Prostate gland (tissue), 2 donors: Measurements from ENCODE around the gene FNBP1. TPM values are rescaled to one million over a fixed set of nuclear protein-coding genes. Genes with fewer than 3 reads are reported as not detected.
"Not testable (repeated sequence)": the region's sequence is repeated elsewhere in the genome, so short reads cannot be mapped to it uniquely, and the experiment has no call there.

Source experiments
- DNase-seq: peaks from one replicate; pipeline ENCODE4 v3.0.0-alpha.2; 2019; ENCODE audit warnings: low spot score
- H3K27ac ChIP-seq, 2 donors: fragments of 200-600 bp; sonication (generic); 2 replicates each; pipeline ENCODE4 v1.5.1; 2017 to 2019
- H3K27me3 ChIP-seq: fragments of 200-600 bp; sonication (generic); replicated peaks from 2 replicates; pipeline ENCODE4 v1.5.1; 2019; ENCODE audit not compliant: insufficient read depth
- H3K36me3 ChIP-seq, 2 donors: fragments of 200-600 bp; sonication (generic); 1 replicate in 1 of 2; 2 replicates in 1 of 2; pipeline versions ENCODE4 v1.5.1 to v1.8.1; 2017 to 2019
- H3K4me1 ChIP-seq: fragments of 200-600 bp; sonication (generic); replicated peaks from 2 replicates; pipeline ENCODE4 v1.5.1; 2019
- H3K4me3 ChIP-seq, 2 donors: fragments of 200-600 bp; sonication (generic); 2 replicates each; pipeline ENCODE4 v1.5.1; 2017 to 2019
- H3K9me3 ChIP-seq: fragments of 200-600 bp; sonication (generic); 2 replicates; pipeline ENCODE4 v1.5.1; 2017
- POLR2A ChIP-seq: fragments of 450-650 bp; IDR thresholded peaks from one replicate; pipeline ENCODE4 v1.6.1; 2016; ENCODE audit warnings: antibody characterized with exemption, mild to moderate bottlenecking
- POLR2AphosphoS5 ChIP-seq: sonication (generic); formaldehyde crosslinking; IDR thresholded peaks from one replicate; pipeline ENCODE4 v1.6.1; 2017; ENCODE audit warnings: antibody characterized with exemption
- WGBS: methylation state at CpG from one replicate; pipeline ENCODE4 v1.1.5; 2018; 5-methylcytosine and 5-hydroxymethylcytosine counted together
- intact Hi-C: fragments of 100-400 bp; cut with DNase I; formaldehyde crosslinking; loops from one replicate; pipeline ENCODE4 v1.14.2; 2022
- total RNA-seq, 2 donors: library from RNA; depleted of rRNA; stranded (reverse); fragments of >200 nt; gene quantifications; one replicate each; pipeline ENCODE4 v1.1.0, GENCODE V29; 2016
- TF ChIP-seq, protein P1 (sequence below), 4 experiments: fragments of 200-600 bp in 2 of 4; fragments of 450-650 bp in 2 of 4; sonication (generic) in 2 of 4; IDR thresholded peaks; 1 replicate in 3 of 4; 2 replicates in 1 of 4; pipeline ENCODE4 v1.5.1; 2016 to 2019; ENCODE audit warnings: antibody characterized with exemption in 4 of 4, mild to moderate bottlenecking in 2 of 4, moderate library complexity in 2 of 4

Gene FNBP1
- total RNA-seq, 2 donors from 2014 or later: 34.6 to 93.7 TPM

DNA sequence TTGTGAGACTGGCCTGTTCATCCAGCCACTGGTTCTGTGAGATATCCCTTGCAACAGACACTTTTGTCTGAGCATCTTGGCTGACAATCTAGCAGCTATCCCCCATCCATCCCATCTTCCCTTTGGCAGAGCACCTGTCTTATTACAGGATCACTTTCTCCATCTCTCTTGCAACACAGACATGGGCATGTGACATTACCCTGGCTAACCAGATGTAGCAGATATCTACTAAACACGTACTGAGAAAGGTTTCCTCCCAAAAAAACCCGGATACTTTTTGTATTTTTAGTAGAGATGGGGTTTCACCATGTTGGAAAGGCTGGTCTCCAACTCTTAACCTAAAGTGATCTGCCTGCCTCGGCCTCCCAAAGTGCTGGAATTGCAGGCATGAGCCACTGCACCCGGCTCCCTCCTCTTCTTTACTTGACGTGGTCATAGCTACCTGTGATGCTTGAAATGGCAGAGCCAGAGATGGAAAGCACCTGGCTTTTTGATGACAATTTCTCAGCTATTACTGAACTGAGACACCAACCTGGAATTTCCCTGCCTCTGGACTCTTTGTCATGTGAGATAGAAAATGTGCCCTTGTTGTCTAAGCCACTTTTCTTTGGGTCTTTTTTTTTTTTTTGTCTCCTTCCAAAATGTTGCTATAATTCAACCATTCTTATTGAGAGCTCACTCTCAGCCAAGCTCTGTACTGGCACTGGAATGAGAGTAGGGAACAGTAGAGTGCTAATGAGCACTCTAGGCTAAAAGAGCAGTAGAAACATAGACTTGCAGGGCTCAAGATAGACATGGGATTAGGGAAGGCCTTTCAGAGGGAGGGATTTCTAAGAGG is 32.6 kb downstream of the FNBP1 start:
- no peak overlapping the region for H3K27ac ChIP-seq
- no peaks in the 10 kb centered on the region for H3K9me3 ChIP-seq
- no peak for DNase-seq
- H3K4me1 ChIP-seq: no peaks in the 10 kb centered on the region
- intact Hi-C loops: no loop called here
- H3K27me3 ChIP-seq: no peaks in the 10 kb centered on the region
- WGBS: 61% methylated on average over 5 of the region's 5 CpGs
- no peaks in the 10 kb centered on the region for H3K36me3 ChIP-seq
- H3K4me3 ChIP-seq: no peak overlapping the region
- TF ChIP-seq POLR2A (no peak), POLR2AphosphoS5 (no peak)
- TF ChIP-seq, protein P1, sequence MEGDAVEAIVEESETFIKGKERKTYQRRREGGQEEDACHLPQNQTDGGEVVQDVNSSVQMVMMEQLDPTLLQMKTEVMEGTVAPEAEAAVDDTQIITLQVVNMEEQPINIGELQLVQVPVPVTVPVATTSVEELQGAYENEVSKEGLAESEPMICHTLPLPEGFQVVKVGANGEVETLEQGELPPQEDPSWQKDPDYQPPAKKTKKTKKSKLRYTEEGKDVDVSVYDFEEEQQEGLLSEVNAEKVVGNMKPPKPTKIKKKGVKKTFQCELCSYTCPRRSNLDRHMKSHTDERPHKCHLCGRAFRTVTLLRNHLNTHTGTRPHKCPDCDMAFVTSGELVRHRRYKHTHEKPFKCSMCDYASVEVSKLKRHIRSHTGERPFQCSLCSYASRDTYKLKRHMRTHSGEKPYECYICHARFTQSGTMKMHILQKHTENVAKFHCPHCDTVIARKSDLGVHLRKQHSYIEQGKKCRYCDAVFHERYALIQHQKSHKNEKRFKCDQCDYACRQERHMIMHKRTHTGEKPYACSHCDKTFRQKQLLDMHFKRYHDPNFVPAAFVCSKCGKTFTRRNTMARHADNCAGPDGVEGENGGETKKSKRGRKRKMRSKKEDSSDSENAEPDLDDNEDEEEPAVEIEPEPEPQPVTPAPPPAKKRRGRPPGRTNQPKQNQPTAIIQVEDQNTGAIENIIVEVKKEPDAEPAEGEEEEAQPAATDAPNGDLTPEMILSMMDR (IDR thresholded peaks at IDR 0.05): no peak

DNA sequence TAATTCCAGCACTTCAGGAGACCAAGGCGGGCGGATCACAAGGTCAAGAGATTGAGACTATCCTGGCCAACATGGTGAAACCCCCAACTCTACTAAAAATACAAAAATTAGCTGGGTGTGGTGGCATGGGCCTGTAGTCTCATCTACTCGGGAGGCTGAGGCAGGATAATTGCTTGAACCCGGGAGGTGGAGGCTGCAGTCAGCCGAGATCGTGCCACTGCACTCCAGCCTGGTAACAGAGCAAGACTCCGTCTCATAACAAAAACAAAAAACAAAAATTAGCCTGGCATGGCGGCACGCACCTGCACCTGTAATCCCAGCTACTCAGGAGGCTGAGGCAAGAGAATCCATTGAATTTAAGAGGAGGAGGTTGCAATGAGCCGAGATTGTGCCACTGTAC is 33.4 kb downstream of the FNBP1 start:
- H3K36me3 ChIP-seq, H3K9me3 ChIP-seq, intact Hi-C loops, H3K27ac ChIP-seq, DNase-seq, H3K4me1 ChIP-seq, H3K4me3 ChIP-seq, H3K27me3 ChIP-seq: not testable (repeated sequence)
- 98% methylated on average over 10 of the region's 10 CpGs for WGBS

DNA sequence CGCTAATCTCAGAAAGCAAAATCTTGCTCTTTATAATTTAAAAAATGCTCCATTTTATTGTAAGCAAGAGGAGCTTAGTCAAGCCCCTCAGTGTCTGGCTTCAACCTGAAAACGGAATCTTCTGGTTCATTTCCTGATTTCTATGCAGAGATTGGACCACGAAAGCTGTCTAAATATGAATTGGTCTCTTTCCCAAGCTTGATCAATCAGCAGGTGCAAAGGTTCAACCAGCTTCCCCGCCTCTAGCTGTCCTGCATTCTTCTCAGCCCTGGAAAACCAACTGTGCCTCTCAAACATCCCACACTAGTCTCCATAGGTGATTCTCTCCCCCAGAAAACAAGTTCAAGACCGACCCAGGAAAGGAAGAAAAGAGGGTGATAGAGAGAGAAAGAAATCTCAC is 34.5 kb downstream of the FNBP1 start:
- WGBS: 77% methylated on average over 5 of the region's 5 CpGs
- no peak overlapping the region for H3K4me3 ChIP-seq
- H3K27ac ChIP-seq: no peak overlapping the region
- TF ChIP-seq POLR2A (no peak), POLR2AphosphoS5 (no peak)
- TF ChIP-seq, protein P1 (IDR thresholded peaks at IDR 0.05): no peak
- intact Hi-C loops: no loop called here
- H3K4me1 ChIP-seq: no peaks in the 10 kb centered on the region
- no peaks in the 10 kb centered on the region for H3K36me3 ChIP-seq
- no peaks in the 10 kb centered on the region for H3K27me3 ChIP-seq
- no peaks in the 10 kb centered on the region for H3K9me3 ChIP-seq
- no peak for DNase-seq

DNA sequence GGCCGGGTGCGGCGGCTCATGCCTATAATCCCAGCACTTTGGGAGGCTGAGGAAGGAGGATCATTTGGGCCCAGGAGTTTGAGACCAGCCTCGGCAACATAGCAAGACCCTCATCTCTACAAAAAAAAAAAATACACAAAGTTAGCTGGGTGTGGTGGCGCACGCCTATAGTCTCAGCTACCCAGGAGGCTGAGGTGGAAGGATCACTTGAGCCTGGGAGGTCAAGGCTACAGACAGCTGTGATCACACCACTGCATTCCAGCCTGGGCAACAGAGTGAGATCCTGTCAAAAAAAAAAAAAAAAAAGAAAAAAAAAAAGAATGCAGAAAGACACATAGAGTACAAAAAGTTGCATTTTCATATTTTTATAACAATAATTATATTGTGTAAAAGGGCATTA is 36.0 kb downstream of the FNBP1 start:
- H3K27me3 ChIP-seq, intact Hi-C loops, H3K9me3 ChIP-seq, H3K27ac ChIP-seq, H3K4me1 ChIP-seq, DNase-seq, H3K36me3 ChIP-seq, H3K4me3 ChIP-seq: not testable (repeated sequence)
- 97% methylated on average over 6 of the region's 6 CpGs for WGBS

DNA sequence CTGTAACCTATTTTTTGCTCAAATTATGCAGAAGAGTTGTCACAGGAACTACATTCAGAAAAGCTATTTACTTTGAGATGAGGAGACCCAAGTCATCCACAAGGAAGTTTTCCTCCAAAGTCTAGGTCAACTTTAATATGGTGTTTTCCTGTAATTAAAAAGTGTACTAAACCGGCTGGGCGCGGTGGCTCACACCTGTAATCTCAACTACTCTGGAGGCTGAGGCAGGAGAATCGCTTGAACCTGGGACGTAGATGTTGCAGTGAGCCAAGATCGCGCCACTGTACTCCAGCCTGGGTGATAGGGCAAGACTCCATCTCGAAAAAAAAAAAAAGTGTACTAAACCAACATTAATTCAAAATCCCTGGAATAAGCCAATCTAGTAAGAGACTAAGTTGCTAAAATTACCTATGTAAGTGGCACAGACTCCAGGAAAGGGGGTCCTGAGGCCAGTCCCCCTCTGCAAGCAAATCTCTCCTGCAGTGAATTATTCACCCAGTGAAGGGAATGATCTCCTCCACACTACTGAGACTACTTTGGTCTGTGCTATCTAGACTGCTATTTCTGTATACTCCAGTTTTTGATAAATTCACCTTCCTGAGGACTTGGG is 38.9 kb downstream of the FNBP1 start:
- Histone ChIP-seq H3K9me3 (no peaks in the 10 kb centered on the region), H3K4me3 (no peak overlapping the region), H3K4me1 (no peaks in the 10 kb centered on the region), H3K27ac (no peak overlapping the region), H3K27me3 (no peaks in the 10 kb centered on the region), H3K36me3 (no peaks in the 10 kb centered on the region)
- 85% methylated on average over 8 of the region's 8 CpGs for WGBS
- DNase-seq: no peak
- intact Hi-C loops: no loop called here
- TF ChIP-seq, protein P1 (IDR thresholded peaks at IDR 0.05): no peak
- TF ChIP-seq POLR2A (no peak), POLR2AphosphoS5 (no peak)

DNA sequence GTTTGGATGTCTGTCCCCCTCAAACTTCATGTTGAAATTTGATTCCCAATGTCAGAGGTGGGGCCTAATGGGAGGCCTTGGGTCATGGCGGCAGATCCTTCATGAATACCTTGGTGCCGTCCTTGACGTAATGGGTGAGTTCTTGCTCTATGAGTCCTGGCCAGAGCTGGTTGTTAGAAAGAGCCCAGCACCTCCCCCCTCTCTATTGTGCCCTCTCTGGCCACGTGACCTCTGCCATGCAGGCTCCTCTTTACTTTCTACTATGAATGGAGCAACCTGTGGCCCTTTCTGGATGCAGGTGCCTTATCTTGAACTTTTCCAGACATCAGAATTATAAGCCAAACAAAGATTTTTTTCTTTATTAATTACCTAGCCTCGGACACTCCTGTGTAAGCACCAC is 40.7 kb downstream of the FNBP1 start:
- H3K27ac ChIP-seq: no peak overlapping the region
- DNase-seq: no peak
- no peaks in the 10 kb centered on the region for H3K4me1 ChIP-seq
- no peaks in the 10 kb centered on the region for H3K36me3 ChIP-seq
- WGBS: 93% methylated on average over 5 of the region's 5 CpGs
- TF ChIP-seq, protein P1 (IDR thresholded peaks at IDR 0.05): no peak
- TF ChIP-seq POLR2A (no peak), POLR2AphosphoS5 (no peak)
- no peak overlapping the region for H3K4me3 ChIP-seq
- intact Hi-C loops: no loop called here
- no peaks in the 10 kb centered on the region for H3K27me3 ChIP-seq
- H3K9me3 ChIP-seq: no peaks in the 10 kb centered on the region
